ENCODE results near the gene CPD. TPM values are rescaled to one million over a fixed set of nuclear protein-coding genes. Genes with fewer than 3 reads are reported as not detected.

Gene CPD
- total and polyA plus RNA-seq, 4 donors = 19.1 to 139 (median 58.8) TPM

DNA sequence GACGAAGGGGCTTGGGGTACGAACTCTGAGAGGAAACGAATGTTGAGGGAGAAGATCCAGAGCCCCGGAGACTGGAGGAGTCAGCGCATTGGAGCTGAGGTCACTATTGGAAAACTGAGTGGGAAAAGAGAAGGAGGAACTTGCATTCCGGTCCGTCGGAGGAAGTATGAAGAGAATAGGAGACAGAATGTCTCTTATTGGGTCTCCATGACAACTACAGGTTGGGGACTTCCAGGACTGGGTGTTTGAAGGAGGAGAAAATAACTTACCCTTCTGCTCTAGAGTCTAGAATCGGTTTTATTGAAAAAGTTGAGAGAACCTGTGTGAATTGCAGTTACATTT lies 99.0 kb downstream of the CPD start:
- H3K4me3 ChIP-seq (ENCODE audit: low read depth in 1 of 3, low read length in 3 of 3) = peak overlapping the region; percentile 87 to 99 (median 99)
- DNase-seq (ENCODE audit: low spot score) = no peak
- peak overlapping the region; percentile 95 to 96 for H3K9ac ChIP-seq (ENCODE audit: low read depth in 1 of 2, low read length in 2 of 2)
- H3K27me3 ChIP-seq (ENCODE audit: control insufficient read depth in 4 of 4, insufficient read depth in 4 of 4, low read length in 3 of 4) = no peaks in the 10 kb centered on the region
- TF ChIP-seq FOXA2 (IDR thresholded peaks at IDR 0.05) (no peak), NR2F2 (IDR thresholded peaks at IDR 0.05) (no peak), YY1 (IDR thresholded peaks at IDR 0.05) (no peak), FOXA1 (IDR thresholded peaks at IDR 0.05) (no peak), GABPA (IDR thresholded peaks at IDR 0.05 in 1 of 2, conservative IDR thresholded peaks at IDR 0.05 in 1 of 2) (no peak)
- TF ChIP-seq, protein P1, sequence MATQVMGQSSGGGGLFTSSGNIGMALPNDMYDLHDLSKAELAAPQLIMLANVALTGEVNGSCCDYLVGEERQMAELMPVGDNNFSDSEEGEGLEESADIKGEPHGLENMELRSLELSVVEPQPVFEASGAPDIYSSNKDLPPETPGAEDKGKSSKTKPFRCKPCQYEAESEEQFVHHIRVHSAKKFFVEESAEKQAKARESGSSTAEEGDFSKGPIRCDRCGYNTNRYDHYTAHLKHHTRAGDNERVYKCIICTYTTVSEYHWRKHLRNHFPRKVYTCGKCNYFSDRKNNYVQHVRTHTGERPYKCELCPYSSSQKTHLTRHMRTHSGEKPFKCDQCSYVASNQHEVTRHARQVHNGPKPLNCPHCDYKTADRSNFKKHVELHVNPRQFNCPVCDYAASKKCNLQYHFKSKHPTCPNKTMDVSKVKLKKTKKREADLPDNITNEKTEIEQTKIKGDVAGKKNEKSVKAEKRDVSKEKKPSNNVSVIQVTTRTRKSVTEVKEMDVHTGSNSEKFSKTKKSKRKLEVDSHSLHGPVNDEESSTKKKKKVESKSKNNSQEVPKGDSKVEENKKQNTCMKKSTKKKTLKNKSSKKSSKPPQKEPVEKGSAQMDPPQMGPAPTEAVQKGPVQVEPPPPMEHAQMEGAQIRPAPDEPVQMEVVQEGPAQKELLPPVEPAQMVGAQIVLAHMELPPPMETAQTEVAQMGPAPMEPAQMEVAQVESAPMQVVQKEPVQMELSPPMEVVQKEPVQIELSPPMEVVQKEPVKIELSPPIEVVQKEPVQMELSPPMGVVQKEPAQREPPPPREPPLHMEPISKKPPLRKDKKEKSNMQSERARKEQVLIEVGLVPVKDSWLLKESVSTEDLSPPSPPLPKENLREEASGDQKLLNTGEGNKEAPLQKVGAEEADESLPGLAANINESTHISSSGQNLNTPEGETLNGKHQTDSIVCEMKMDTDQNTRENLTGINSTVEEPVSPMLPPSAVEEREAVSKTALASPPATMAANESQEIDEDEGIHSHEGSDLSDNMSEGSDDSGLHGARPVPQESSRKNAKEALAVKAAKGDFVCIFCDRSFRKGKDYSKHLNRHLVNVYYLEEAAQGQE (IDR thresholded peaks at IDR 0.05) = no peak
- TF ChIP-seq, protein P2, sequence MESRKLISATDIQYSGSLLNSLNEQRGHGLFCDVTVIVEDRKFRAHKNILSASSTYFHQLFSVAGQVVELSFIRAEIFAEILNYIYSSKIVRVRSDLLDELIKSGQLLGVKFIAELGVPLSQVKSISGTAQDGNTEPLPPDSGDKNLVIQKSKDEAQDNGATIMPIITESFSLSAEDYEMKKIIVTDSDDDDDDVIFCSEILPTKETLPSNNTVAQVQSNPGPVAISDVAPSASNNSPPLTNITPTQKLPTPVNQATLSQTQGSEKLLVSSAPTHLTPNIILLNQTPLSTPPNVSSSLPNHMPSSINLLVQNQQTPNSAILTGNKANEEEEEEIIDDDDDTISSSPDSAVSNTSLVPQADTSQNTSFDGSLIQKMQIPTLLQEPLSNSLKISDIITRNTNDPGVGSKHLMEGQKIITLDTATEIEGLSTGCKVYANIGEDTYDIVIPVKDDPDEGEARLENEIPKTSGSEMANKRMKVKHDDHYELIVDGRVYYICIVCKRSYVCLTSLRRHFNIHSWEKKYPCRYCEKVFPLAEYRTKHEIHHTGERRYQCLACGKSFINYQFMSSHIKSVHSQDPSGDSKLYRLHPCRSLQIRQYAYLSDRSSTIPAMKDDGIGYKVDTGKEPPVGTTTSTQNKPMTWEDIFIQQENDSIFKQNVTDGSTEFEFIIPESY (IDR thresholded peaks at IDR 0.05) = no peak
- H3K27ac ChIP-seq (ENCODE audit: low read depth in 1 of 2, low read length in 2 of 2) = peak overlapping the region; percentile 91 to 99
- H3K4me1 ChIP-seq (ENCODE audit: control insufficient read depth in 4 of 4, insufficient read depth in 4 of 4, low read length in 3 of 4) = peaks cover 4 to 20% (median 12%) of the 10 kb centered on the region in 4 donors
- H3K36me3 ChIP-seq (ENCODE audit: control insufficient read depth in 4 of 4, insufficient read depth in 3 of 4, low read depth in 1 of 4, low read length in 3 of 4) = peaks cover 0 to 18% (median 10%) of the 10 kb centered on the region in 4 donors
- no peaks in the 10 kb centered on the region for H3K9me3 ChIP-seq (ENCODE audit: control insufficient read depth in 4 of 4, low read length in 3 of 4)
- under 1% methylated on average over 9 of the region's 9 CpGs for WGBS

DNA sequence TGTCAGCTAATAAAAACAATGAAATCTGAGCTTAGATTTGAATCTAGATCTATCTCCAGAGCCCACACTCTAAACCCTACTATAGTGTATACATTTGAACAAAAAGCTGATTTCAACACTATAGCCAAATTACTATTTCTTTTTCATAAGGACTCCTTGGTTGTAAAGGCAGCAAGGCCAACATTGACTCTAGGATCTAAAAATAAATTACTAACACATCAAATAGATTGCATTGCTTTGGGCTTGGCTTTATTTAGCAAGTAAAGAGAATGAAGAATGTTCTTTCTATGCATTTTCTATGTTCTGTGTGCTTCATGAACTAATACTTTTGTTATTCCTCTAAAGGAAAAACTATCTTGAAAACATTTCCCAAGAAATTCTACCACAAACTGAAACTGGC lies 103.8 kb downstream of the CPD start:
- Histone ChIP-seq H3K9ac (ENCODE audit: low read depth in 1 of 2, low read length in 2 of 2) (no peak overlapping the region), H3K27ac (ENCODE audit: low read depth in 1 of 2, low read length in 2 of 2) (no peak overlapping the region), H3K36me3 (ENCODE audit: control insufficient read depth in 4 of 4, insufficient read depth in 3 of 4, low read depth in 1 of 4, low read length in 3 of 4) (peaks cover 5 to 56% (median 42%) of the 10 kb centered on the region in 4 donors), H3K4me3 (ENCODE audit: low read depth in 1 of 3, low read length in 3 of 3) (no peak overlapping the region), H3K27me3 (ENCODE audit: control insufficient read depth in 4 of 4, insufficient read depth in 4 of 4, low read length in 3 of 4) (no peaks in the 10 kb centered on the region), H3K4me1 (ENCODE audit: control insufficient read depth in 4 of 4, insufficient read depth in 4 of 4, low read length in 3 of 4) (peaks cover 4 to 15% (median 7%) of the 10 kb centered on the region in 4 donors), H3K9me3 (ENCODE audit: control insufficient read depth in 4 of 4, low read length in 3 of 4) (no peaks in the 10 kb centered on the region)
- TF ChIP-seq, protein P2 (IDR thresholded peaks at IDR 0.05) = no peak
- TF ChIP-seq, protein P3, sequence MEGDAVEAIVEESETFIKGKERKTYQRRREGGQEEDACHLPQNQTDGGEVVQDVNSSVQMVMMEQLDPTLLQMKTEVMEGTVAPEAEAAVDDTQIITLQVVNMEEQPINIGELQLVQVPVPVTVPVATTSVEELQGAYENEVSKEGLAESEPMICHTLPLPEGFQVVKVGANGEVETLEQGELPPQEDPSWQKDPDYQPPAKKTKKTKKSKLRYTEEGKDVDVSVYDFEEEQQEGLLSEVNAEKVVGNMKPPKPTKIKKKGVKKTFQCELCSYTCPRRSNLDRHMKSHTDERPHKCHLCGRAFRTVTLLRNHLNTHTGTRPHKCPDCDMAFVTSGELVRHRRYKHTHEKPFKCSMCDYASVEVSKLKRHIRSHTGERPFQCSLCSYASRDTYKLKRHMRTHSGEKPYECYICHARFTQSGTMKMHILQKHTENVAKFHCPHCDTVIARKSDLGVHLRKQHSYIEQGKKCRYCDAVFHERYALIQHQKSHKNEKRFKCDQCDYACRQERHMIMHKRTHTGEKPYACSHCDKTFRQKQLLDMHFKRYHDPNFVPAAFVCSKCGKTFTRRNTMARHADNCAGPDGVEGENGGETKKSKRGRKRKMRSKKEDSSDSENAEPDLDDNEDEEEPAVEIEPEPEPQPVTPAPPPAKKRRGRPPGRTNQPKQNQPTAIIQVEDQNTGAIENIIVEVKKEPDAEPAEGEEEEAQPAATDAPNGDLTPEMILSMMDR (IDR thresholded peaks at IDR 0.05; ENCODE audit: low read depth, low read length, missing input control) = no peak
- no peak for TF ChIP-seq RXRA (IDR thresholded peaks at IDR 0.05)
- TF ChIP-seq, protein P4, sequence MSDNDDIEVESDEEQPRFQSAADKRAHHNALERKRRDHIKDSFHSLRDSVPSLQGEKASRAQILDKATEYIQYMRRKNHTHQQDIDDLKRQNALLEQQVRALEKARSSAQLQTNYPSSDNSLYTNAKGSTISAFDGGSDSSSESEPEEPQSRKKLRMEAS (IDR thresholded peaks at IDR 0.05) = no peak
- TF ChIP-seq YY1 (IDR thresholded peaks at IDR 0.05) = no peak
- TF ChIP-seq, protein P5, sequence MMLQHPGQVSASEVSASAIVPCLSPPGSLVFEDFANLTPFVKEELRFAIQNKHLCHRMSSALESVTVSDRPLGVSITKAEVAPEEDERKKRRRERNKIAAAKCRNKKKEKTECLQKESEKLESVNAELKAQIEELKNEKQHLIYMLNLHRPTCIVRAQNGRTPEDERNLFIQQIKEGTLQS (IDR thresholded peaks at IDR 0.05) = no peak
- no peak for TF ChIP-seq SP1 (IDR thresholded peaks at IDR 0.05)
- TF ChIP-seq HNF4G (IDR thresholded peaks at IDR 0.05) = no peak
- TF ChIP-seq, protein P1 (IDR thresholded peaks at IDR 0.05) = no peak
- TF ChIP-seq NR2F2 (IDR thresholded peaks at IDR 0.05) = no peak
- TF ChIP-seq GABPA (IDR thresholded peaks at IDR 0.05 in 1 of 2, conservative IDR thresholded peaks at IDR 0.05 in 1 of 2) = no peak
- no peak for TF ChIP-seq RAD21 (IDR thresholded peaks at IDR 0.05)
- TF ChIP-seq HNF4A (conservative IDR thresholded peaks at IDR 0.05) = no peak
- no peak for TF ChIP-seq FOXA1 (IDR thresholded peaks at IDR 0.05)
- no peak for TF ChIP-seq FOXA2 (IDR thresholded peaks at IDR 0.05)
- TF ChIP-seq TAF1 (conservative IDR thresholded peaks at IDR 0.05) = no peak
- TF ChIP-seq EGR1 (IDR thresholded peaks at IDR 0.05; ENCODE audit: low read depth in 2 of 2) = no peak
- no peak for TF ChIP-seq JUND (IDR thresholded peaks at IDR 0.05)
- no peak for DNase-seq (ENCODE audit: low spot score)
